ENCODE data around the gene NDUFAB1.
"Not testable (repeated sequence)": the region's sequence is repeated elsewhere in the genome, so short reads cannot be mapped to it uniquely, and the experiment has no call there.

NDUFAB1 gene

GRCh38 chr16:23595951-23596720, at the start of gene NDUFAB1:
TSS of gene NDUFAB1 (minus strand) at chr16:23596316. CDS start at chr16:23596290, 26 bp downstream.
- peak; percentile 81 to 87 (median 83) for DNase-seq (ENCODE audit: low read depth in 3 of 3)

GRCh38 chr16:23642246-23642774, 46.2 kb upstream of the NDUFAB1 start:
- no peak for DNase-seq (ENCODE audit: low read depth in 3 of 3)

GRCh38 chr16:23640931-23641765, 45.0 kb upstream of the NDUFAB1 start, which contains the start of the genes DCTN5 and PALB2:
TSS of gene DCTN5 (plus strand) at chr16:23641466. CDS start at chr16:23641543, 77 bp downstream.
TSS of gene PALB2 (minus strand) at chr16:23641310. CDS start at chr16:23641157, 153 bp downstream.
- peak; percentile 76 to 85 (median 81) for DNase-seq (ENCODE audit: low read depth in 3 of 3)

- peak in 1 of 3 donors; percentile 4 for DNase-seq (ENCODE audit: low read depth in 3 of 3)
Measured at GRCh38 chr16:23640615-23640930, 44.5 kb upstream of the NDUFAB1 start.

GRCh38 chr16:23635958-23636357, 39.8 kb upstream of the NDUFAB1 start:
- DNase-seq (ENCODE audit: low read depth in 3 of 3): no peak

GRCh38 chr16:23634461-23635036, 38.4 kb upstream of the NDUFAB1 start:
- no peak for DNase-seq (ENCODE audit: low read depth in 3 of 3)

GRCh38 chr16:23631874-23632273, 35.8 kb upstream of the NDUFAB1 start:
- not testable (repeated sequence) for DNase-seq (ENCODE audit: low read depth in 3 of 3)

- no peak for DNase-seq (ENCODE audit: low read depth in 3 of 3)
Measured at GRCh38 chr16:23629516-23629915, 33.4 kb upstream of the NDUFAB1 start.

- DNase-seq (ENCODE audit: low read depth in 3 of 3): no peak
Measured at GRCh38 chr16:23624092-23624491, 28.0 kb upstream of the NDUFAB1 start.

- no peak for DNase-seq (ENCODE audit: low read depth in 3 of 3)
Measured at GRCh38 chr16:23615805-23616204, 19.7 kb upstream of the NDUFAB1 start.

GRCh38 chr16:23611936-23612335, 15.8 kb upstream of the NDUFAB1 start:
- DNase-seq (ENCODE audit: low read depth in 3 of 3): no peak

- DNase-seq (ENCODE audit: low read depth in 3 of 3): not testable (repeated sequence)
Measured at GRCh38 chr16:23610905-23611304, 14.8 kb upstream of the NDUFAB1 start.

GRCh38 chr16:23609929-23610328, 13.8 kb upstream of the NDUFAB1 start:
- DNase-seq (ENCODE audit: low read depth in 3 of 3): no peak

- no peak for DNase-seq (ENCODE audit: low read depth in 3 of 3)
Measured at GRCh38 chr16:23608194-23608593, 12.1 kb upstream of the NDUFAB1 start.

- no peak for DNase-seq (ENCODE audit: low read depth in 3 of 3)
Measured at GRCh38 chr16:23607726-23608125, 11.6 kb upstream of the NDUFAB1 start.

GRCh38 chr16:23597003-23597756, 1.1 kb upstream of the NDUFAB1 start:
- DNase-seq (ENCODE audit: low read depth in 3 of 3): no peak

GRCh38 chr16:23595246-23595950, 718 bp downstream of the NDUFAB1 start:
- no peak for DNase-seq (ENCODE audit: low read depth in 3 of 3)

GRCh38 chr16:23594186-23594585, 1.9 kb downstream of the NDUFAB1 start:
- no peak for DNase-seq (ENCODE audit: low read depth in 3 of 3)

- DNase-seq (ENCODE audit: low read depth in 3 of 3): no peak
Measured at GRCh38 chr16:23590181-23590580, 5.9 kb downstream of the NDUFAB1 start.

GRCh38 chr16:23587726-23588125, 8.4 kb downstream of the NDUFAB1 start:
- DNase-seq (ENCODE audit: low read depth in 3 of 3): no peak

Measured in stimulated activated CD4-positive, alpha-beta T cell treated with anti-CD3 and anti-CD28 coated beads, TNF-alpha, amount 100 ng/mL, for 48 hours (primary cell).